Measurements from ENCODE around the gene UPK2.
"Not testable (repeated sequence)": the region's sequence is repeated elsewhere in the genome, so short reads cannot be mapped to it uniquely, and the experiment has no call there.

The UPK2 gene

GRCh38 chr11:118939404-118939915 lies 16.6 kb upstream of the UPK2 start:
- DNase-seq = no peak

- DNase-seq = no peak
These were observed 16.0 kb upstream of the UPK2 start for GRCh38 chr11:118939953-118940598.

- no peak for DNase-seq
These were observed 9.0 kb upstream of the UPK2 start for GRCh38 chr11:118947091-118947490.

GRCh38 chr11:118948000-118948399 lies 8.1 kb upstream of the UPK2 start:
- DNase-seq = no peak

- DNase-seq = peak; percentile 12
These were observed 2.8 kb upstream of the UPK2 start for GRCh38 chr11:118953265-118953664.

- not testable (repeated sequence) for DNase-seq
These were observed 2.1 kb upstream of the UPK2 start for GRCh38 chr11:118953976-118954375.

- DNase-seq = no peak
These were observed 860 bp downstream of the UPK2 start for GRCh38 chr11:118956847-118957469.

GRCh38 chr11:118957549-118957948 lies 1.5 kb downstream of the UPK2 start:
- no peak for DNase-seq

- no peak for DNase-seq
These were observed 1.9 kb downstream of the UPK2 start for GRCh38 chr11:118957968-118958367.

GRCh38 chr11:118958577-118958976 lies 2.5 kb downstream of the UPK2 start:
- no peak for DNase-seq

- no peak for DNase-seq
These were observed 5.1 kb downstream of the UPK2 start for GRCh38 chr11:118961189-118961588.

- DNase-seq = no peak
These were observed 5.5 kb downstream of the UPK2 start for GRCh38 chr11:118961591-118961990.

- DNase-seq = not testable (repeated sequence)
These were observed 13.4 kb downstream of the UPK2 start for GRCh38 chr11:118969508-118969907.

- no peak for DNase-seq
These were observed 15.5 kb downstream of the UPK2 start, which contains the start of gene FOXR1 for GRCh38 chr11:118971646-118972045. Gene FOXR1 (plus strand): TSS chr11:118971761. CDS start chr11:118971932, 171 bp downstream.

- DNase-seq = no peak
These were observed 17.9 kb downstream of the UPK2 start for GRCh38 chr11:118973985-118974384.

GRCh38 chr11:118975771-118976709 lies 19.9 kb downstream of the UPK2 start:
- DNase-seq = no peak

GRCh38 chr11:118979434-118979833 lies 23.3 kb downstream of the UPK2 start:
- DNase-seq = no peak

GRCh38 chr11:118980191-118980881 lies 24.2 kb downstream of the UPK2 start:
- no peak for DNase-seq

GRCh38 chr11:118984337-118984736 lies 28.2 kb downstream of the UPK2 start:
- DNase-seq = not testable (repeated sequence)

GRCh38 chr11:118984825-118985224 lies 28.7 kb downstream of the UPK2 start:
- DNase-seq = no peak

GRCh38 chr11:118988280-118988679 lies 32.2 kb downstream of the UPK2 start:
- DNase-seq = no peak

GRCh38 chr11:118991486-118992038 lies 35.5 kb downstream of the UPK2 start:
- DNase-seq = not testable (repeated sequence)
